Body of pancreas (tissue), 4 donors: ENCODE measurements around the gene ZBTB5. TPM values are rescaled to one million over a fixed set of nuclear protein-coding genes. Genes with fewer than 3 reads are reported as not detected.
"Not testable (repeated sequence)": the region's sequence is repeated elsewhere in the genome, so short reads cannot be mapped to it uniquely, and the experiment has no call there.

Source experiments
- ATAC-seq: fragments of 150-250 bp; one replicate; pipeline ENCODE4 v1.9.1; 2016
- DNase-seq, 4 donors: peaks; one replicate each; pipeline ENCODE4 v3.0.0-alpha.2; 2019
- H3K27ac ChIP-seq, 4 donors: fragments of 200-600 bp; sonication (generic); 1 replicate in 3 of 4; 2 replicates in 1 of 4; pipeline versions ENCODE4 v1.5.1 to v1.6.1; 2016 to 2019; ENCODE audit warnings: mild to moderate bottlenecking in 1 of 4, mixed read lengths in 1 of 4, moderate library complexity in 1 of 4
- H3K27me3 ChIP-seq, 2 donors: fragments of 200-600 bp; sonication (generic); one replicate each; pipeline ENCODE4 v1.6.0; 2016; ENCODE audit warnings: mild to moderate bottlenecking in 1 of 2
- H3K36me3 ChIP-seq, 2 donors: fragments of 200-600 bp; sonication (generic); replicated peaks in 1 of 2; 2 replicates each; pipeline ENCODE4 v1.5.1; 2016; ENCODE audit warnings: low read depth in 2 of 2; ENCODE audit not compliant: insufficient read depth in 1 of 2
- H3K4me1 ChIP-seq: fragments of 200-600 bp; sonication (generic); one replicate; pipeline ENCODE4 v1.6.0; 2016
- H3K4me3 ChIP-seq, 2 donors: fragments of 200-600 bp; sonication (generic); 1 replicate in 1 of 2; 2 replicates in 1 of 2; pipeline ENCODE4 v1.5.1; 2016 to 2019
- H3K9me3 ChIP-seq, 3 donors: fragments of 200-600 bp; sonication (generic); 1 replicate in 2 of 3; 2 replicates in 1 of 3; pipeline ENCODE4 v1.5.1; 2016
- POLR2A ChIP-seq, 3 donors: fragments of 450-650 bp; IDR thresholded peaks; one replicate each; pipeline ENCODE4 v1.6.1; 2016; ENCODE audit warnings: antibody characterized with exemption in 3 of 3, mild to moderate bottlenecking in 2 of 3
- WGBS, 2 donors: methylation state at CpG; one replicate each; pipeline ENCODE4 v1.1.5; 2017; 5-methylcytosine and 5-hydroxymethylcytosine counted together
- intact Hi-C: fragments of 100-400 bp; cut with DNase I; formaldehyde crosslinking; loops from one replicate; pipeline ENCODE4 v1.15.1; 2023
- total RNA-seq, 2 donors: library from RNA; depleted of rRNA; stranded (reverse); fragments of >200 nt; gene quantifications; one replicate each; pipeline ENCODE4 v1.1.0, GENCODE V29; 2016
- TF ChIP-seq, protein P1 (sequence below), 7 experiments: fragments of 450-650 bp in 4 of 7; fragments of 200-600 bp in 3 of 7; sonication (generic) in 3 of 7; IDR thresholded peaks; one replicate each; pipeline ENCODE4 v1.5.1; 2016 to 2019; ENCODE audit warnings: antibody characterized with exemption in 7 of 7

Gene ZBTB5
- total RNA-seq, 2 donors from 2014 or later = 8.8 to 9.9 TPM

DNA sequence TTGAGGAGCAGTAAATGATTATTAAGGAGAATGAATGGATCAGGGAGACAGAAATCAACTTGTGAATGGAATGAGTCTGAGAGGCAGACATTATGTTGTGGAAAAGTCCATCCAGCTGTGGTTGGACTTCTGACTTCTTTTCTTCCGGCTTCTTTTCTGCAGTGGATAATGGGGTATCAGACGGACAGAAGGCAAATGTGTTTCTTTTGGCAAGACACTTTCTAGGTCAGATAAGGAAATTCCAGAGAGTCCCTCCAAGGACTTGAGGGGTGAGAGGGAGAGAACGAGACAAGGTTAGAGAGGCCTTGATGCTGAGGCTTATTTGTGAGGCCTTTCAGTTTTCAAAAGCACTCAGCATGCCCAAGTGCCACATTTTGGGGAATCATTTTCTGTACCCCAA lies 59.9 kb downstream of the ZBTB5 start:
- intact Hi-C loops = no loop called here
- no peak for DNase-seq
- Histone ChIP-seq H3K4me3 (no peak overlapping the region), H3K27ac (peak overlapping the region; percentile 32 to 89 (median 86)), H3K27me3 (no peaks in the 10 kb centered on the region), H3K4me1 (peaks cover 57% of the 10 kb centered on the region), H3K9me3 (no peaks in the 10 kb centered on the region), H3K36me3 (no peaks in the 10 kb centered on the region)
- WGBS, 2 donors = 32 to 36% methylated on average over 3 of the region's 3 CpGs
- TF ChIP-seq, protein P1, sequence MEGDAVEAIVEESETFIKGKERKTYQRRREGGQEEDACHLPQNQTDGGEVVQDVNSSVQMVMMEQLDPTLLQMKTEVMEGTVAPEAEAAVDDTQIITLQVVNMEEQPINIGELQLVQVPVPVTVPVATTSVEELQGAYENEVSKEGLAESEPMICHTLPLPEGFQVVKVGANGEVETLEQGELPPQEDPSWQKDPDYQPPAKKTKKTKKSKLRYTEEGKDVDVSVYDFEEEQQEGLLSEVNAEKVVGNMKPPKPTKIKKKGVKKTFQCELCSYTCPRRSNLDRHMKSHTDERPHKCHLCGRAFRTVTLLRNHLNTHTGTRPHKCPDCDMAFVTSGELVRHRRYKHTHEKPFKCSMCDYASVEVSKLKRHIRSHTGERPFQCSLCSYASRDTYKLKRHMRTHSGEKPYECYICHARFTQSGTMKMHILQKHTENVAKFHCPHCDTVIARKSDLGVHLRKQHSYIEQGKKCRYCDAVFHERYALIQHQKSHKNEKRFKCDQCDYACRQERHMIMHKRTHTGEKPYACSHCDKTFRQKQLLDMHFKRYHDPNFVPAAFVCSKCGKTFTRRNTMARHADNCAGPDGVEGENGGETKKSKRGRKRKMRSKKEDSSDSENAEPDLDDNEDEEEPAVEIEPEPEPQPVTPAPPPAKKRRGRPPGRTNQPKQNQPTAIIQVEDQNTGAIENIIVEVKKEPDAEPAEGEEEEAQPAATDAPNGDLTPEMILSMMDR (IDR thresholded peaks at IDR 0.05) = no peak
- TF ChIP-seq POLR2A (IDR thresholded peaks at IDR 0.05) = no peak
- no peak for ATAC-seq

DNA sequence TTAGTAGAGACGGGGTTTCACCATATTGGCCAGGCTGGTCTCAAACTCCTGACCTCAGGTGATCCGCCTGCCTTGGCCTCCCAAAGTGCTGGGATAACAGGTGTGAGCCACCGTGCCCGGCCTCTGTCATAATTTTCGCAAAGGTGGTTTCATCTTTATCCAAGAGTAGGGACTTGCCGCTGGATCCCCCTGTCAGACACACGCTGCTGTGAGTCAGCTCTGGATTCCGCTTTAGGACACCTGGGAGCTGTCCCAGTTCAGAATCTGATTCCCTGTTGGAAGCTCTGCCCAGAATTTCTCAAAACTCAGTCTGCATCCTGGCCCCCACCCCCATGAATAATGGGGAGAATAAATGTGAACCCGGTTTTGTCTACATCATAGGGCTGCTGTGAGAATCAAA lies 60.7 kb downstream of the ZBTB5 start:
- DNase-seq (no peak), ATAC-seq (no peak)
- Histone ChIP-seq H3K27ac (peak overlapping the region; percentile 32 to 89 (median 86)), H3K27me3 (no peaks in the 10 kb centered on the region), H3K36me3 (no peaks in the 10 kb centered on the region), H3K9me3 (no peaks in the 10 kb centered on the region), H3K4me3 (no peak overlapping the region), H3K4me1 (peaks cover 64% of the 10 kb centered on the region)
- intact Hi-C loops = no loop called here
- WGBS, 2 donors = 86 to 88% methylated on average over 9 of the region's 9 CpGs
- no peak for TF ChIP-seq POLR2A (IDR thresholded peaks at IDR 0.05)
- TF ChIP-seq, protein P1 (IDR thresholded peaks at IDR 0.05) = no peak

DNA sequence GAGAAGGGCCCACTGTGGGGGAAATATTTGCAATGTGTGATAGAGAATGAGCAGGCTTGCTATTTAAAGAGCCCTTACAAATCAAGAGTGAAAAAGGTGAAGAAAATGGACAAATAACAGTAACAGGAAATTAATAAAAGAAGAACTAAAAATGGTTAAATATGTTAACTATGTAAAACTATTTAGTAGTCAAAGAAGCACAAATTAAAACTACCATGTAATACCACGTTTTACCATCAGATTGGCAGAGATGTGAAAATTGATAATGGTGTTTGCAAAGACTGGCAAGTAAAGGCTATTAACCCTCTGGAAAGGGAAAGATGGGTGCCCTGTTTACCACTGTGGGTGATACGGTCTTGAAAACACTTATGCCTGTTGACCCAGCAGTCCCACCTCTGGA lies 65.9 kb downstream of the ZBTB5 start:
- DNase-seq (no peak), ATAC-seq (no peak)
- peaks cover 47% of the 10 kb centered on the region for H3K4me1 ChIP-seq
- H3K4me3 ChIP-seq = no peak overlapping the region
- no peaks in the 10 kb centered on the region for H3K36me3 ChIP-seq
- H3K27ac ChIP-seq = no peak overlapping the region
- H3K27me3 ChIP-seq = no peaks in the 10 kb centered on the region
- 31 to 42% methylated on average over 2 of the region's 2 CpGs for WGBS, 2 donors
- no peak for TF ChIP-seq POLR2A (IDR thresholded peaks at IDR 0.05)
- TF ChIP-seq, protein P1 (IDR thresholded peaks at IDR 0.05) = no peak
- intact Hi-C loops = no loop called here
- H3K9me3 ChIP-seq = no peaks in the 10 kb centered on the region

DNA sequence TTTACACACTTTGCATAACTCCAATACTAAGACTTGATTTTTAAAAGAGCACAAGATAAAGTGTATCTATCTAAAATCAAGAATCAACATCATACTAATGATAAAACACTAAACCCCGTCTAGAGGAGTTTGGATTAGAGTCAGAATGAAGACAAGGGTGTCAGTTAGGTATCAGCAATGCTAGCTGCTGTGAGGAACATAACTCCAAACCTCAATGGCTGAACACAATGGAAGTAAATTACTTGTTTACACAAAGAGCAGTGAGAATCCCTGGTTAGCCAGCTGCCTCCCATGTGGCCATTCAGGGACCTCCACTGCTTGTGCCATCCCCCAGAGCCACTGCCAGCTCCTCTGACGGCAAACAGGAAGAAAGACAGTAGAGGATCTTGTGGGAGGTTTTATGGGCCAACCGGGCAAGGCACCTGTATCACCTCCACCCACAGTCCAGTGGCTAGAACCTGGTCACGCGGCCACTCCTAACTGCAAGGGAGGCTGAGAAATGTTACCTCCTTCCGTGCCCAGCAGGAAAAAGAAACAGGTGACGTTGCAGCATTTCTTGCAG lies 66.7 kb downstream of the ZBTB5 start:
- Histone ChIP-seq H3K4me1 (peaks cover 41% of the 10 kb centered on the region), H3K4me3 (no peak overlapping the region), H3K27ac (no peak overlapping the region), H3K36me3 (no peaks in the 10 kb centered on the region), H3K9me3 (no peaks in the 10 kb centered on the region), H3K27me3 (no peaks in the 10 kb centered on the region)
- no peak for TF ChIP-seq POLR2A (IDR thresholded peaks at IDR 0.05)
- TF ChIP-seq, protein P1 (IDR thresholded peaks at IDR 0.05) = no peak
- DNase-seq = no peak
- 68 to 87% methylated on average over 3 to 7 of the region's 7 CpGs for WGBS, 2 donors
- intact Hi-C loops = no loop called here
- no peak for ATAC-seq

DNA sequence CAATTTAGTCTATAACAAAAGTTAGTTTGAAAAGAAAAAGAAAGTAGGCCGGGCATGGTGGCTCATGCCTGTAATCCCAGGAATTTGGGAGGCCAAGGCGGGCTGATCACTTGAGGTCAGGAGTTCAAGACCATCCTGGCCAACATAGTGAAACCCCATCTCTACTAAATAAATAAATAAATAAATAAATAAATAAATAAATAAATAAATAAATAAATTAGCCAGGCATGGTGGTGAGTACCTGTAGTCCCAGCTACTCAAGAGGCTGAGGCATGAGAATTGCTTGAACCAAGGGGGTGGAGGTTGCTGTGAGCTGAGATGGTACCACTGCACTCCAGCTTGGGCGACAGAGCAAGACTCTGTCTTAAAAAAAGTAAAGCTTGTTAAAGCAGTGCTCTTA lies 67.3 kb downstream of the ZBTB5 start:
- intact Hi-C loops, H3K27ac ChIP-seq, H3K27me3 ChIP-seq, H3K36me3 ChIP-seq, ATAC-seq, H3K4me3 ChIP-seq, DNase-seq, H3K9me3 ChIP-seq: not testable (repeated sequence)
- 91 to 99% methylated on average over 3 of the region's 3 CpGs for WGBS, 2 donors
- H3K4me1 ChIP-seq = peaks cover 35% of the 10 kb centered on the region
